Measurements from ENCODE around the gene ADM2. TPM values are rescaled to one million over a fixed set of nuclear protein-coding genes. Genes with fewer than 3 reads are reported as not detected.

Gene ADM2
- total RNA-seq, 1 experiment from 2014 or later = 10.9 TPM

GRCh38 chr22:50447576-50448551, 33.5 kb upstream of the ADM2 start (continued):
- no peak for TF ChIP-seq ZNF425 (CRISPR knock-in tag; conservative IDR thresholded peaks at IDR 0.05)
- TF ChIP-seq ZNF671 (CRISPR knock-in tag; IDR thresholded peaks at IDR 0.05) = no peak

GRCh38 chr22:50452649-50453048, 28.7 kb upstream of the ADM2 start:
- Mint-ChIP-seq H3K36me3 (peaks cover 43% of the 10 kb centered on the region), H3K27ac (no peak overlapping the region), H3K9me3 (no peaks in the 10 kb centered on the region), H3K4me3 (no peak overlapping the region), H3K4me1 (no peaks in the 10 kb centered on the region), H3K27me3 (ENCODE audit: low read depth) (no peaks in the 10 kb centered on the region)
- ATAC-seq = no peak
- no peak for DNase-seq (ENCODE audit: low spot score)
- CTCF ChIA-PET = interaction anchor here (1.7 to 2.3 kb wide), 2 partner anchors 8 to 21 kb away, joined by 4 to 7 read pairs; no protein-coding TSS in a partner anchor
- POLR2A ChIA-PET = interaction anchor here (0.7 kb wide), 1 partner anchor 1434 kb away, joined by 8 read pairs; no protein-coding TSS in a partner anchor
- TF ChIP-seq ZNF512 (CRISPR knock-in tag; IDR thresholded peaks at IDR 0.05; ENCODE audit: borderline replicate concordance) (no peak), ZNF425 (CRISPR knock-in tag; conservative IDR thresholded peaks at IDR 0.05) (no peak), FOXJ3 (CRISPR knock-in tag; IDR thresholded peaks at IDR 0.05; ENCODE audit: borderline replicate concordance) (no peak), ZNF263 (CRISPR knock-in tag; IDR thresholded peaks at IDR 0.05; ENCODE audit: low read depth) (no peak), TEAD1 (CRISPR knock-in tag; IDR thresholded peaks at IDR 0.05) (no peak), RORB (CRISPR knock-in tag; IDR thresholded peaks at IDR 0.05) (no peak), ZSCAN18 (CRISPR knock-in tag; IDR thresholded peaks at IDR 0.05) (no peak), ZMAT4 (CRISPR knock-in tag; IDR thresholded peaks at IDR 0.05) (no peak), ARID4B (CRISPR knock-in tag; IDR thresholded peaks at IDR 0.05; ENCODE audit: borderline replicate concordance) (no peak), ZNF532 (CRISPR knock-in tag; IDR thresholded peaks at IDR 0.05; ENCODE audit: borderline replicate concordance) (no peak), TP53 (CRISPR knock-in tag; IDR thresholded peaks at IDR 0.05) (no peak), SMAD3 (CRISPR knock-in tag; IDR thresholded peaks at IDR 0.05; ENCODE audit: borderline replicate concordance) (no peak), MXD4 (CRISPR knock-in tag; IDR thresholded peaks at IDR 0.05; ENCODE audit: borderline replicate concordance) (no peak), USF1 (CRISPR knock-in tag; IDR thresholded peaks at IDR 0.05) (no peak)
